GM12891 (cell line): ENCODE measurements around the gene GRPEL2.

Experiments used
- POLR2A ChIP-seq: IDR thresholded peaks from 2 replicates; pipeline ENCODE4 v1.6.1; 2011; ENCODE audit warnings: low read depth, low read length, control low read depth
- POLR2AphosphoS5 ChIP-seq: IDR thresholded peaks from 2 replicates; pipeline ENCODE4 v1.6.1; 2011; ENCODE audit warnings: low read depth, low read length, control low read depth
- TAF1 ChIP-seq: IDR thresholded peaks from 2 replicates; pipeline ENCODE4 v1.6.1; 2011; ENCODE audit warnings: low read depth, low read length, control low read depth

- TF ChIP-seq POLR2A (no peak), POLR2AphosphoS5 (no peak), TAF1 (no peak)
Observed at GRCh38 chr5:149319174-149319573, 26.1 kb upstream of the GRPEL2 start.
